Pons (tissue), 1 donor: ENCODE data around the gene C1GALT1C1.
"Not testable (repeated sequence)": the region's sequence is repeated elsewhere in the genome, so short reads cannot be mapped to it uniquely, and the experiment has no call there.

Experiments used
- DNase-seq: peaks from one replicate; pipeline ENCODE4 v3.0.0-alpha.2; 2016; ENCODE audit warnings: low spot score

C1GALT1C1 gene

GRCh38 chrX:120629667-120630537 is at the start of gene C1GALT1C1:
Gene C1GALT1C1 (minus strand): TSS chrX:120630054. CDS start chrX:120627166, 2,888 bp downstream.
- DNase-seq, result peak; percentile 84

GRCh38 chrX:120677004-120677652 is 47.3 kb upstream of the C1GALT1C1 start:
- no peak for DNase-seq

GRCh38 chrX:120672841-120673530 is 43.1 kb upstream of the C1GALT1C1 start:
- no peak for DNase-seq

GRCh38 chrX:120672389-120672788 is 42.5 kb upstream of the C1GALT1C1 start:
- peak; percentile 1 for DNase-seq

DNA sequence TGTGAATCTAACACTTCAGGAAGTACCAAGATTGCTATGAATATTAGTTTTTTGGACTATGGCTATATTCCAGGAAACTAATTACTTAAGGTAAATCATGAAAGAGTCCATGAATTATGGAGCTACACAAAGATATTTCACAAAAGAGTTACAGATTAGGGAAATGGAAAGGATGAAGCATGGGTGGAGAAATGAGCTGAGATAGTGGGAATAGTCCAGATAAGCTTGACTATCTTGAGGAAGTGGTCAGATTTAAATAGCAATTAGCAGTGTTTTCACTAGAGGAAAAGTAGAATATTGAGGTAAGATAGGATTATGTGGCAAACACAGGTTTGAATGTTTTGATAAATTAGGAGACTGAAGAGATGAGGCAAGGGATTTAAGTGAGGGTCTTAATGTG is 42.1 kb upstream of the C1GALT1C1 start:
- no peak for DNase-seq

- DNase-seq, result no peak
Observed at GRCh38 chrX:120668357-120668756, 38.5 kb upstream of the C1GALT1C1 start.

GRCh38 chrX:120664535-120664934 is 34.7 kb upstream of the C1GALT1C1 start:
- not testable (repeated sequence) for DNase-seq

- peak; percentile 5 for DNase-seq
Observed at GRCh38 chrX:120664081-120664480, 34.2 kb upstream of the C1GALT1C1 start.

DNA sequence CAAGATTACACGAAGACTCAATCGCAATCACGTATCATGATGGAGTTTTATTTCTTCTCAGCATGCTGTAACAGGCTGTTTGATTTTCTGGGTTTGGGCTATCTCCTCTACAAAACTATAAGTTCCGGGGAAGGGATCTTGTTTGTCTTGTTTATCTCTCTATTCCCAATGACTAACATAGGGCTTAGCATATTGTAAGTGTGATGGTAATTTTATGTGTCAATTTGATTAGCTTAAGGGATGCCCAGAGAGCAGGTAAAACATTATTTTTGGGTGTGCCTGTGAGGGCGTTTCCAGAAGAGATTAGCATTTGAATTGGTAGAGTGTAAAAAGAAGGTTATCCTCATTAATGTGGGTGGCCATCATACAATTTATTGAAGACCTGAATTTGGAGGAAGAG is 32.8 kb upstream of the C1GALT1C1 start:
- no peak for DNase-seq

GRCh38 chrX:120660637-120661036 is 30.8 kb upstream of the C1GALT1C1 start:
- DNase-seq, result no peak

- DNase-seq, result no peak
Observed at GRCh38 chrX:120653000-120653399, 23.1 kb upstream of the C1GALT1C1 start.

DNA sequence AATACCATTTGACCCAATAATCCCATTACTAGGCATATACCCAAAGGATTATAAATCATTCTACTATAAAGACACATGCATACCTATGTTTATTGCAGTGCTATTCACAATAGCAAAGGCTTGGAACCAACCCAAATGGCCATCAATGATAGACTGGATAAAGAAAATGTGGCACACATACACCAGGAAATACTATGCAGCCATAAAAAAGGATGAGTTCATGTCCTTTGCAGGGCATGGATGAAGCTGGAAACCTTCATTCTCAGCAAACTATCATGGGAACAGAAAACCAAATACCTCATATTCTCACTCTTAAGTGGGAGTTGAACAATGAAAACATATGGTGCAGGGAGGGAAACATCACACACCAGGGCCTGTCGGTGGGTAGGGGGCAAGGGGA is 22.4 kb upstream of the C1GALT1C1 start:
- DNase-seq, result not testable (repeated sequence)

DNA sequence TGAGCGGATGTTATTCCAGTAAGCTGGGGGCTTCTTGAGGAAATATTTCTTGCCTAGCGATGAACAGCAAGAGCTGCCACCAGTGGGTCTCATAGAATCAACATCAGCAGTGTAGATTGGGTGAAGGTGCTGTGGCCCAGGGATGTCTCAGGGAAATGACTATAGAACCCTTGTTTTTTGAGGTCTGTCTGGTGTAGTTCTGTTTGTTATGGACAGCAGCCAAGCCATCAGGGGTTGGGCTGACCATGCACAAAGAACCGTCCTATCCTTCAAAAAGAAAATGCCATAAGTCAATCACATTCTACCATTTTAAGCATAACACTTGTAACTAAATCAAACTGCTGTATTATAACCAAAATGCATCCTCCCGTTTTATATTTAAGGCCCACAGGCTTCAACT is 17.3 kb upstream of the C1GALT1C1 start:
- no peak for DNase-seq

DNA sequence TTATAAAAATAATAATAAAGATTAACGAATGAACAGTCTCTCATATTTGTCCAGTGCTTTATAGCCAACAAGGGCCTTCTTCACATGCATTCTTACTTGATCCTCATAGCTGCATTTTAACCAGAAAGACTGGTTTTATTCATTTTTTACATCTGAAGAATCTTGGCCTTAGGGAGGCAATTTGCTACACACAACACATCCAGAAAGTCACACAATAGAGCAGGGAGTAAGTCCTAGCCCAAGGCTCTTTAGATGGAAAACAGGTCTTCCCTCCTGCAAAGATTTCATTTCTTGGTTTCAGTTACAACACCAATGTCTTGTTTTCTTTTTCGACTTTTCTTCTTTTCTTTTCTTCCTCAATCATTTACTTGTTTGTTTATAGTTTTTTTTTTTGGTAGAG is 13.0 kb upstream of the C1GALT1C1 start:
- no peak for DNase-seq

GRCh38 chrX:120638619-120639018 is 8.8 kb upstream of the C1GALT1C1 start:
- no peak for DNase-seq

GRCh38 chrX:120625371-120625770 is 4.5 kb downstream of the C1GALT1C1 start:
- DNase-seq, result no peak

- DNase-seq, result no peak
Observed at GRCh38 chrX:120617996-120618630, 11.7 kb downstream of the C1GALT1C1 start.

- no peak for DNase-seq
Observed at GRCh38 chrX:120614816-120615215, 15.0 kb downstream of the C1GALT1C1 start.

GRCh38 chrX:120612086-120612485 is 17.8 kb downstream of the C1GALT1C1 start:
- DNase-seq, result no peak

GRCh38 chrX:120604361-120604782 is 25.5 kb downstream of the C1GALT1C1 start:
- no peak for DNase-seq

GRCh38 chrX:120603707-120604360 is 26.0 kb downstream of the C1GALT1C1 start, which contains the start of gene MCTS1:
Gene MCTS1 (plus strand): TSS chrX:120604101. CDS start chrX:120604237, 136 bp downstream.
- DNase-seq, result peak; percentile 86
